ENCODE measurements around the gene ACBD6. TPM values are rescaled to one million over a fixed set of nuclear protein-coding genes. Genes with fewer than 3 reads are reported as not detected.

ACBD6 gene
- total RNA-seq, 1 donor from 2014 or later, result 49.1 TPM

- Mint-ChIP-seq H3K9me3 (peaks cover 8% of the 10 kb centered on the region), H3K4me3 (no peak overlapping the region), H3K27ac (no peak overlapping the region), H3K36me3 (peaks cover 18% of the 10 kb centered on the region), H3K4me1 (ENCODE audit: unreplicated experiment) (no peaks in the 10 kb centered on the region), H3K27me3 (no peaks in the 10 kb centered on the region)
- no peak for DNase-seq (ENCODE audit: extremely low spot score, unreplicated experiment)
- TF ChIP-seq CTCF (conservative IDR thresholded peaks at IDR 0.05), result no peak
These were observed 57.9 kb downstream of the ACBD6 start for GRCh38 chr1:180444522-180444921.

GRCh38 chr1:180440335-180440734 lies 62.0 kb downstream of the ACBD6 start:
- Mint-ChIP-seq H3K27ac (no peak overlapping the region), H3K36me3 (peaks cover 34% of the 10 kb centered on the region), H3K9me3 (peaks cover 19% of the 10 kb centered on the region), H3K27me3 (no peaks in the 10 kb centered on the region), H3K4me3 (no peak overlapping the region), H3K4me1 (ENCODE audit: unreplicated experiment) (no peaks in the 10 kb centered on the region)
- TF ChIP-seq CTCF (conservative IDR thresholded peaks at IDR 0.05), result no peak
- DNase-seq (ENCODE audit: extremely low spot score, unreplicated experiment), result no peak

- no peak overlapping the region for H3K4me3 Mint-ChIP-seq
- no peak for DNase-seq (ENCODE audit: extremely low spot score, unreplicated experiment)
- H3K27ac Mint-ChIP-seq, result no peak overlapping the region
- TF ChIP-seq CTCF (conservative IDR thresholded peaks at IDR 0.05), result no peak
- H3K4me1 Mint-ChIP-seq (ENCODE audit: unreplicated experiment), result peaks cover 4% of the 10 kb centered on the region
- H3K36me3 Mint-ChIP-seq, result peaks cover 28% of the 10 kb centered on the region
- H3K27me3 Mint-ChIP-seq, result no peaks in the 10 kb centered on the region
- H3K9me3 Mint-ChIP-seq, result peaks cover 11% of the 10 kb centered on the region
These were observed 66.8 kb downstream of the ACBD6 start for GRCh38 chr1:180435566-180435965.

GRCh38 chr1:180433873-180434272 lies 68.5 kb downstream of the ACBD6 start:
- no peak overlapping the region for H3K4me3 Mint-ChIP-seq
- peaks cover 4% of the 10 kb centered on the region for H3K4me1 Mint-ChIP-seq (ENCODE audit: unreplicated experiment)
- peaks cover 29% of the 10 kb centered on the region for H3K36me3 Mint-ChIP-seq
- peaks cover 11% of the 10 kb centered on the region for H3K9me3 Mint-ChIP-seq
- H3K27ac Mint-ChIP-seq, result peak overlapping the region; percentile 2
- H3K27me3 Mint-ChIP-seq, result no peaks in the 10 kb centered on the region
- DNase-seq (ENCODE audit: extremely low spot score, unreplicated experiment), result no peak
- no peak for TF ChIP-seq CTCF (conservative IDR thresholded peaks at IDR 0.05)

- H3K4me3 Mint-ChIP-seq, result no peak overlapping the region
- H3K9me3 Mint-ChIP-seq, result peaks cover 5% of the 10 kb centered on the region
- peaks cover 21% of the 10 kb centered on the region for H3K36me3 Mint-ChIP-seq
- H3K27ac Mint-ChIP-seq, result no peak overlapping the region
- peaks cover 4% of the 10 kb centered on the region for H3K4me1 Mint-ChIP-seq (ENCODE audit: unreplicated experiment)
- no peak for DNase-seq (ENCODE audit: extremely low spot score, unreplicated experiment)
- no peak for TF ChIP-seq CTCF (conservative IDR thresholded peaks at IDR 0.05)
- H3K27me3 Mint-ChIP-seq, result no peaks in the 10 kb centered on the region
These were observed 70.7 kb downstream of the ACBD6 start for GRCh38 chr1:180431683-180432082.

All from type B pancreatic cell (in vitro differentiated cells).